Sigmoid colon (tissue), 4 donors: ENCODE measurements around the gene DOCK1.

Experiments
- POLR2A ChIP-seq, 2 donors: fragments of 450-650 bp; IDR thresholded peaks; one replicate each; pipeline ENCODE4 v1.6.1; 2016; ENCODE audit warnings: antibody characterized with exemption in 2 of 2, mild to moderate bottlenecking in 2 of 2, moderate library complexity in 2 of 2
- POLR2AphosphoS5 ChIP-seq, 4 donors: sonication (generic); formaldehyde crosslinking; IDR thresholded peaks; one replicate each; pipeline ENCODE4 v1.6.1; 2017; ENCODE audit warnings: antibody characterized with exemption in 4 of 4

DNA sequence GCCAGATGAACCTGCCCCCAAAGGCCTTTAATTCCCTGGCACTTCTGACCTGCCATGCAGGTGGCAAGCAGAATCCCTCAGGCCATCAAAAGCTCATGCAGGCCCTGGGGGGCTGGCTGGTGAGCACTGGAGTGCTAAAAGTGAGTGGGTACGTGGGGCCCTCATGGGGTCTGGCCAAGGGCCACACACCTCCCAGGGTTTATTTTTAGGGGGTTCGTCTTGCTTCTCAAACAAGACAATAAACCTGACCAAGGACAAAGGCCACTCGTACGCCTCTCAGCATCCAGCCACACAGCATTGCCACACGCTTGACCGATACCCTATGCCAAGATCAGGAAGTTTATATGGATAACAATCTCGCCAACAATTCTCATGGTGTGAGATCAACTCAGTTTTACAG is 33.1 kb upstream of the DOCK1 start:
- no peak for TF ChIP-seq POLR2AphosphoS5 (IDR thresholded peaks at IDR 0.05)
- TF ChIP-seq POLR2A (IDR thresholded peaks at IDR 0.05) = no peak
